HL-60 (cell line): ENCODE data around the gene XKR8.

ENCODE experiments used
- DNase-seq, 2 experiments: peaks; one replicate each; pipeline ENCODE4 v3.0.0-alpha.2; 2010 to 2020; ENCODE audit warnings: low read depth in 1 of 2, low spot score in 1 of 2
- H3K27ac ChIP-seq: fragments of 250-450 bp; sonication (Bioruptor Pico); replicated peaks from 2 replicates; pipeline ENCODE4 v1.5.1; 2020; ENCODE audit warnings: mild to moderate bottlenecking, moderate library complexity
- H3K27me3 ChIP-seq: fragments of 250-450 bp; sonication (Bioruptor Pico); 2 replicates; pipeline ENCODE4 v1.5.1; 2021; ENCODE audit warnings: mild to moderate bottlenecking, moderate library complexity; ENCODE audit not compliant: insufficient read depth, poor library complexity, severe bottlenecking
- H3K4me3 ChIP-seq: replicated peaks from 2 replicates; pipeline ENCODE4 v1.5.1; 2011; ENCODE audit warnings: mild to moderate bottlenecking, control low read depth, low read length; ENCODE audit not compliant: insufficient read depth
- GABPA ChIP-seq: IDR thresholded peaks from 2 replicates; pipeline ENCODE4 v1.6.1; 2012; ENCODE audit warnings: low read depth
- POLR2AphosphoS5 ChIP-seq: IDR thresholded peaks from 2 replicates; pipeline ENCODE4 v1.6.1; 2012; ENCODE audit warnings: low read depth
- SPI1 ChIP-seq: IDR thresholded peaks from 2 replicates; pipeline ENCODE4 v1.6.1; 2012; ENCODE audit warnings: low read depth, mild to moderate bottlenecking, borderline replicate concordance
- TF ChIP-seq, protein P1 (sequence below): IDR thresholded peaks from 2 replicates; pipeline ENCODE4 v1.6.1; 2012; ENCODE audit warnings: low read depth; ENCODE audit not compliant: insufficient replicate concordance
- TF ChIP-seq, protein P2 (sequence below): IDR thresholded peaks from one replicate; pipeline ENCODE4 v1.5.1; 2011; ENCODE audit warnings: low read length, control low read depth, inconsistent platforms; ENCODE audit not compliant: insufficient read depth

The XKR8 gene

DNA sequence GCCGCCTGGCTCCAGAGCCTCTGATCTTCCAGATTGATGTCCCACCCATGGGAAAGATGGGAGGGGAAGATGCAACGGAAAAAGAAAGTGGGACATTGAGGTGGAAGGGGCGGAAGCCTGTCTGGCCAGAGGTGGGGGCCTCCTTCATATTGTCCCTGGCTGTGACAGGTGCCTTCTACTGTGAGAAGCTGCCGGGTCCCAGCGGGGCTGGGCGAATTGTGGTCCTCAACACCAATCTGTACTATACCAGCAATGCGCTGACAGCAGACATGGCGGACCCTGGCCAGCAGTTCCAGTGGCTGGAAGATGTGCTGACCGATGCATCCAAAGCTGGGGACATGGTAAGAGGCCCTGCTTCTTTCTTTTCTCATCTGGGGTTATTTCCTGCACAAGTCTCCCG is 5.6 kb upstream of the XKR8 start:
- no peak overlapping the region for H3K27ac ChIP-seq
- no peak overlapping the region for H3K4me3 ChIP-seq
- no peaks in the 10 kb centered on the region for H3K27me3 ChIP-seq
- TF ChIP-seq GABPA (no peak), POLR2AphosphoS5 (no peak), SPI1 (no peak)
- TF ChIP-seq, protein P1, sequence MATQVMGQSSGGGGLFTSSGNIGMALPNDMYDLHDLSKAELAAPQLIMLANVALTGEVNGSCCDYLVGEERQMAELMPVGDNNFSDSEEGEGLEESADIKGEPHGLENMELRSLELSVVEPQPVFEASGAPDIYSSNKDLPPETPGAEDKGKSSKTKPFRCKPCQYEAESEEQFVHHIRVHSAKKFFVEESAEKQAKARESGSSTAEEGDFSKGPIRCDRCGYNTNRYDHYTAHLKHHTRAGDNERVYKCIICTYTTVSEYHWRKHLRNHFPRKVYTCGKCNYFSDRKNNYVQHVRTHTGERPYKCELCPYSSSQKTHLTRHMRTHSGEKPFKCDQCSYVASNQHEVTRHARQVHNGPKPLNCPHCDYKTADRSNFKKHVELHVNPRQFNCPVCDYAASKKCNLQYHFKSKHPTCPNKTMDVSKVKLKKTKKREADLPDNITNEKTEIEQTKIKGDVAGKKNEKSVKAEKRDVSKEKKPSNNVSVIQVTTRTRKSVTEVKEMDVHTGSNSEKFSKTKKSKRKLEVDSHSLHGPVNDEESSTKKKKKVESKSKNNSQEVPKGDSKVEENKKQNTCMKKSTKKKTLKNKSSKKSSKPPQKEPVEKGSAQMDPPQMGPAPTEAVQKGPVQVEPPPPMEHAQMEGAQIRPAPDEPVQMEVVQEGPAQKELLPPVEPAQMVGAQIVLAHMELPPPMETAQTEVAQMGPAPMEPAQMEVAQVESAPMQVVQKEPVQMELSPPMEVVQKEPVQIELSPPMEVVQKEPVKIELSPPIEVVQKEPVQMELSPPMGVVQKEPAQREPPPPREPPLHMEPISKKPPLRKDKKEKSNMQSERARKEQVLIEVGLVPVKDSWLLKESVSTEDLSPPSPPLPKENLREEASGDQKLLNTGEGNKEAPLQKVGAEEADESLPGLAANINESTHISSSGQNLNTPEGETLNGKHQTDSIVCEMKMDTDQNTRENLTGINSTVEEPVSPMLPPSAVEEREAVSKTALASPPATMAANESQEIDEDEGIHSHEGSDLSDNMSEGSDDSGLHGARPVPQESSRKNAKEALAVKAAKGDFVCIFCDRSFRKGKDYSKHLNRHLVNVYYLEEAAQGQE, result no peak
- TF ChIP-seq, protein P2, sequence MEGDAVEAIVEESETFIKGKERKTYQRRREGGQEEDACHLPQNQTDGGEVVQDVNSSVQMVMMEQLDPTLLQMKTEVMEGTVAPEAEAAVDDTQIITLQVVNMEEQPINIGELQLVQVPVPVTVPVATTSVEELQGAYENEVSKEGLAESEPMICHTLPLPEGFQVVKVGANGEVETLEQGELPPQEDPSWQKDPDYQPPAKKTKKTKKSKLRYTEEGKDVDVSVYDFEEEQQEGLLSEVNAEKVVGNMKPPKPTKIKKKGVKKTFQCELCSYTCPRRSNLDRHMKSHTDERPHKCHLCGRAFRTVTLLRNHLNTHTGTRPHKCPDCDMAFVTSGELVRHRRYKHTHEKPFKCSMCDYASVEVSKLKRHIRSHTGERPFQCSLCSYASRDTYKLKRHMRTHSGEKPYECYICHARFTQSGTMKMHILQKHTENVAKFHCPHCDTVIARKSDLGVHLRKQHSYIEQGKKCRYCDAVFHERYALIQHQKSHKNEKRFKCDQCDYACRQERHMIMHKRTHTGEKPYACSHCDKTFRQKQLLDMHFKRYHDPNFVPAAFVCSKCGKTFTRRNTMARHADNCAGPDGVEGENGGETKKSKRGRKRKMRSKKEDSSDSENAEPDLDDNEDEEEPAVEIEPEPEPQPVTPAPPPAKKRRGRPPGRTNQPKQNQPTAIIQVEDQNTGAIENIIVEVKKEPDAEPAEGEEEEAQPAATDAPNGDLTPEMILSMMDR, result no peak
- DNase-seq, result no peak

DNA sequence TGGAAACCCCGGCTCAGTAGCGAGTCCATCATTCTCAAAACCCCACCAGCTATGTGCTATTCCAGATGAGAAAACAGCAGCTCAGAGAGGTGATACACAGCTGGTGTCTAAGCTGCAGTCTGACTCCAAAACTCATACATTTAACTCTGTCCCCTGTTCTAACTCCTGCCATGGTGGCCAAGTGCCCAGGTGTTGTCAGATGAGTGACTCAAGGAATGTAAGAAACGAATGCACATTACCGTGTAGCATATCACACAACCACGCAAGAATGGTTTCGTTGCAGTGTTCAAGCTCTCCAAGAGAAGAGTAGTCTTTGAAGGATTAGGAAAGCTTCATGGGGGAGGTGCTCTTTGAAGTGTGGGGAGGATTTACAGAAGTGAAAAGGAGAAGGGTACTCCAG is 4.7 kb upstream of the XKR8 start:
- no peak for DNase-seq
- Histone ChIP-seq H3K27ac (no peak overlapping the region), H3K4me3 (no peak overlapping the region), H3K27me3 (no peaks in the 10 kb centered on the region)
- TF ChIP-seq, protein P2, result no peak
- TF ChIP-seq POLR2AphosphoS5 (no peak), GABPA (no peak), SPI1 (no peak)
- TF ChIP-seq, protein P1, result no peak

DNA sequence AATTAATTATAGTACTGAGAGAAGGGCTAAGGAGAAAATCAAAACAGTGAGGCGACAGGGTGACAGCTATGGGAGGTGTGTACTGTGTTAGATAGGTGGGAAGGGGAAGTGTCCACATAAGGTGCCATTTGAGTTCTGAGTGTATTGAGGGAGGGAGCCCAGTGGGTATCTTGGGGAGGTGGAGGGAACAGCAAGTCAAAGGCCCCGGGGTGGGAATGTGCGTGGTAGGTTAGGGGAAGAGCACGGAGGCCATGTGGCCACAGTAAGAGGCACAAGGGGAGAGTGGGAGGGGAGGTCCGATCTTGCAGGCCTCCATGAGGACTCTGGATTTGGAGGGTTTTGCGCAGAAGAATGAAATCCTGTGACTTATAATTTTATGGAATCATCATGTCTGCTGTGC is 3.0 kb upstream of the XKR8 start:
- TF ChIP-seq POLR2AphosphoS5, result no peak
- TF ChIP-seq, protein P2, result no peak
- no peak for TF ChIP-seq GABPA
- no peak for TF ChIP-seq SPI1
- TF ChIP-seq, protein P1, result no peak

More for the DNA sequence above, 3.0 kb upstream of the XKR8 start:
- no peaks in the 10 kb centered on the region for H3K27me3 ChIP-seq
- no peak overlapping the region for H3K4me3 ChIP-seq
- no peak for DNase-seq
- H3K27ac ChIP-seq, result no peak overlapping the region
